Esophagus muscularis mucosa (tissue), 4 donors: Measurements from ENCODE around the gene LTBR. TPM values are rescaled to one million over a fixed set of nuclear protein-coding genes. Genes with fewer than 3 reads are reported as not detected.

Source experiments
- DNase-seq: peaks from one replicate; pipeline ENCODE4 v3.0.0-alpha.2; 2017; ENCODE audit errors: extremely low spot score
- H3K27ac ChIP-seq, 4 donors: fragments of 200-600 bp; sonication (generic); replicated peaks in 1 of 4; 1 replicate in 3 of 4; 2 replicates in 1 of 4; pipeline ENCODE4 v1.5.1; 2016 to 2019; ENCODE audit warnings: mild to moderate bottlenecking in 1 of 4
- H3K27me3 ChIP-seq, 4 donors: fragments of 200-600 bp; sonication (generic); one replicate each; pipeline versions ENCODE4 v1.5.1 to v1.6.0; 2016 to 2019
- H3K36me3 ChIP-seq, 4 donors: fragments of 200-600 bp; sonication (generic); one replicate each; pipeline ENCODE4 v1.5.1; 2016 to 2019
- H3K4me1 ChIP-seq, 4 donors: fragments of 200-600 bp; sonication (generic); one replicate each; pipeline ENCODE4 v1.5.1; 2016 to 2019
- H3K4me3 ChIP-seq, 4 donors: fragments of 200-600 bp; sonication (generic); 1 replicate in 2 of 4; 2 replicates in 2 of 4; pipeline ENCODE4 v1.5.1; 2016 to 2019; ENCODE audit warnings: mild to moderate bottlenecking in 4 of 4, moderate library complexity in 1 of 4
- H3K9me3 ChIP-seq, 4 donors: fragments of 200-600 bp; sonication (generic); 1 replicate in 3 of 4; 2 replicates in 1 of 4; pipeline ENCODE4 v1.5.1; 2016 to 2019
- CTCF ChIP-seq, 3 experiments: fragments of 200-600 bp in 2 of 3; fragments of 450-650 bp in 1 of 3; sonication (generic) in 2 of 3; IDR thresholded peaks; one replicate each; pipeline ENCODE4 v1.5.1; 2017 to 2019; ENCODE audit warnings: antibody characterized with exemption in 3 of 3, mild to moderate bottlenecking in 2 of 3, moderate library complexity in 1 of 3
- EP300 ChIP-seq: sonication (generic); formaldehyde crosslinking; IDR thresholded peaks from one replicate; pipeline ENCODE4 v1.6.1; 2017; ENCODE audit warnings: antibody characterized with exemption
- POLR2A ChIP-seq: fragments of 450-650 bp; IDR thresholded peaks from one replicate; pipeline ENCODE4 v1.6.1; 2017; ENCODE audit warnings: antibody characterized with exemption, moderate library complexity, mild to moderate bottlenecking, low read depth
- POLR2AphosphoS5 ChIP-seq, 2 donors: sonication (generic); formaldehyde crosslinking; IDR thresholded peaks; one replicate each; pipeline ENCODE4 v1.6.1; 2017; ENCODE audit warnings: antibody characterized with exemption in 2 of 2
- WGBS: methylation state at CpG from one replicate; pipeline ENCODE4 v1.1.5; 2018; 5-methylcytosine and 5-hydroxymethylcytosine counted together
- intact Hi-C: fragments of 100-400 bp; cut with DNase I; formaldehyde crosslinking; loops from one replicate; pipeline ENCODE4 v1.15.1; 2023
- total RNA-seq, 4 donors: library from RNA; depleted of rRNA; stranded (reverse); fragments of >200 nt; gene quantifications; one replicate each; pipeline versions ENCODE4 v1.1.0 to v1.2.1, GENCODE V29; 2016

Gene LTBR
- total RNA-seq, 4 donors from 2014 or later: 117 to 144 (median 137) TPM

- WGBS: 16% methylated on average over 19 of the region's 19 CpGs
- H3K27ac ChIP-seq: peak overlapping the region; percentile 86 to 92 (median 90)
- intact Hi-C loops: no loop called here
Measured at GRCh38 chr12:6430124-6430989, 46.4 kb downstream of the LTBR start.

GRCh38 chr12:6432991-6433390 lies 49.0 kb downstream of the LTBR start:
- intact Hi-C loops: no loop called here
- Histone ChIP-seq H3K27ac (no peak overlapping the region), H3K27me3 (no peaks in the 10 kb centered on the region), H3K9me3 (no peaks in the 10 kb centered on the region), H3K4me3 (no peak overlapping the region), H3K4me1 (peaks cover 13 to 21% (median 20%) of the 10 kb centered on the region in 4 donors), H3K36me3 (no peaks in the 10 kb centered on the region)
- TF ChIP-seq CTCF (IDR thresholded peaks at IDR 0.05) (no peak), POLR2AphosphoS5 (IDR thresholded peaks at IDR 0.05) (no peak), POLR2A (no peak), EP300 (no peak)
- DNase-seq: no peak
- WGBS: 88% methylated on average over 5 of the region's 5 CpGs

More at GRCh38 chr12:6430124-6430989, 46.4 kb downstream of the LTBR start:
- no peaks in the 10 kb centered on the region for H3K9me3 ChIP-seq
- no peaks in the 10 kb centered on the region for H3K36me3 ChIP-seq
- peak in 2 of 3 experiments; percentile 8 to 17 for TF ChIP-seq CTCF (IDR thresholded peaks at IDR 0.05)
- TF ChIP-seq EP300: peak; percentile 79
- peak; percentile 87 to 90 for TF ChIP-seq POLR2AphosphoS5 (IDR thresholded peaks at IDR 0.05)
- TF ChIP-seq POLR2A: no peak
- no peaks in the 10 kb centered on the region for H3K27me3 ChIP-seq
- H3K4me1 ChIP-seq: peaks cover 13 to 21% (median 20%) of the 10 kb centered on the region in 4 donors
- DNase-seq: peak; percentile 95
- peak overlapping the region; percentile 35 to 45 (median 38) for H3K4me3 ChIP-seq

GRCh38 chr12:6434205-6435140 lies 50.5 kb downstream of the LTBR start:
- no peak for TF ChIP-seq CTCF (IDR thresholded peaks at IDR 0.05)
- Histone ChIP-seq H3K27me3 (no peaks in the 10 kb centered on the region), H3K27ac (no peak overlapping the region), H3K4me1 (peaks cover 13 to 21% (median 20%) of the 10 kb centered on the region in 4 donors), H3K36me3 (peaks cover 0 to 4% (median 2%) of the 10 kb centered on the region in 4 donors), H3K4me3 (no peak overlapping the region), H3K9me3 (no peaks in the 10 kb centered on the region)
- WGBS: 86% methylated on average over 17 of the region's 17 CpGs
- DNase-seq: no peak
- intact Hi-C loops: no loop called here

- 92% methylated on average over 13 of the region's 13 CpGs for WGBS
- Histone ChIP-seq H3K27ac (no peak overlapping the region), H3K4me1 (peaks cover 1 to 7% (median 5%) of the 10 kb centered on the region in 4 donors), H3K36me3 (peaks cover 0 to 13% (median 4%) of the 10 kb centered on the region in 4 donors), H3K4me3 (no peak overlapping the region), H3K9me3 (no peaks in the 10 kb centered on the region), H3K27me3 (no peaks in the 10 kb centered on the region)
- intact Hi-C loops: no loop called here
- no peak for DNase-seq
- TF ChIP-seq POLR2A (no peak), EP300 (no peak), POLR2AphosphoS5 (IDR thresholded peaks at IDR 0.05) (no peak)
Measured at GRCh38 chr12:6435961-6436715, 52.2 kb downstream of the LTBR start.
